ENCODE measurements around the gene NEU4.
A peak's percentile ranks its signal among the peaks of the same experiment; 100 is the strongest.
"Not testable (repeated sequence)": the region's sequence is repeated elsewhere in the genome, so short reads cannot be mapped to it uniquely, and the experiment has no call there.

The NEU4 gene

DNA sequence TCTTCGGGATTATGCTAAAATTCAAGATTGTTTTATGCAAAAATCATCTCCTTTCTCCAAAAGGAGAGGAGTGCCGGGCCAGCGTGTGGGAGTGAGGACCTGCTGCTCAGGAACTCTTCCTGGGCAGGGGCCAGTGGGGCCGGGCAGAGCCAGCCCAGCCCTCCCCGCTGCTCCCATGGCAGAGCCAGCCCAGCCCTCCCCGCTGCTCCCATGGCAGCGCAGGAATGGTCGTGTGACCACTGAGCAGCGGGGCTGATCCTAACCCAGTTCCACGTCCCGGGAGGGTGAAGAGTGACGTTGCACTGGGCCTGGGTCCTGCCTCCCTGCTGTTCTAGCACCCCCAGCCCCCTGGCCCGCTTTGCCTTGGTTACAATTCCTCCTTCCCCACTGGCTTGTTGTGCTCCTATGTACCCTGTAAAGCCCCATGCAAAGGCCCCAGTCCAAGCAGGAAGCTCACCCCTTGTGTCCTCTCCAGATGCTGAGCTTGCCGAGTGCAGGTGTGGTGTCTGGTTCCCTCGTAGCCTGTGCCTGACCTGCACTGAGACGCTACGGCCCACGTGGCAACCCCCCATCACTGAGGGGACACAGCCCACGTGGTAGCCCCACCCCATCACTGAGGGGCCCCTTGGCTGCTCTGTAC is 11.4 kb upstream of the NEU4 start:
- no peak overlapping the region for H3K4me3 ChIP-seq (ENCODE audit: low read length)
- no peaks in the 10 kb centered on the region for H3K4me1 ChIP-seq (ENCODE audit: control insufficient read depth, insufficient read depth, low read length)
- H3K9ac ChIP-seq (ENCODE audit: low read length) = no peak overlapping the region
- peaks cover 7% of the 10 kb centered on the region for H3K27me3 ChIP-seq (ENCODE audit: control insufficient read depth, insufficient read depth, low read length)
- H3K36me3 ChIP-seq (ENCODE audit: control insufficient read depth, insufficient read depth, low read length) = no peaks in the 10 kb centered on the region
- H3K9me3 ChIP-seq (ENCODE audit: control insufficient read depth, low read length) = no peaks in the 10 kb centered on the region

DNA sequence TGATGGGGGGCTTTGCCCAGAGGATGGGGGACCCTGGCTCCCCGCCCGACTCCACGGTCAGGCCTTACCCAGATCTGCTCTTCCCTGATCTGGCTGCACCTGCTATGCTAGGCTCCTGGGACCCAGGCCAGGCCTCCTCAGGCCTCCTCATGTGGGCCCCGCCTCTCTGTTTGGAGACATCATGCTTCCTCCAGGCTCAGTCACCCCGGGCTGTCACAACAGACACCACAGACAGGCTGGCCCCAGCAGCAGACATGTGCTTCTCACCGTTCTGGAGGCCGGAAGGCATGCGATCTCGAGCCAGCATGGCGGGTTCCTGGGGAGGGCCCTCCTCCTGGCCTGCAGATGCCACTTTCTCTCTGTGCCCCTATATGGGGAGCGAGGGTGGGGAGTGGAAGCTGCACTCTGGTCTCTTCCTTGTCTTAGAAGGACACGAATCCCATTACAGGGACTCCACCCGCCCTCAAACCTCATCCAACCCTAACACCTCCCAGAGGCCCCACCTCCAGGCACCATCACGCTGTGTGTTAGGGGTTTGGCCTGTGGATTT is 10.8 kb upstream of the NEU4 start:
- Histone ChIP-seq H3K9ac (ENCODE audit: low read length) (no peak overlapping the region), H3K4me1 (ENCODE audit: control insufficient read depth, insufficient read depth, low read length) (peaks cover 3% of the 10 kb centered on the region), H3K36me3 (ENCODE audit: control insufficient read depth, insufficient read depth, low read length) (no peaks in the 10 kb centered on the region), H3K27me3 (ENCODE audit: control insufficient read depth, insufficient read depth, low read length) (peaks cover 12% of the 10 kb centered on the region), H3K9me3 (ENCODE audit: control insufficient read depth, low read length) (no peaks in the 10 kb centered on the region), H3K4me3 (ENCODE audit: low read length) (no peak overlapping the region)

GRCh38 chr2:241798631-241799521 is 10.1 kb upstream of the NEU4 start:
- H3K4me3 ChIP-seq (ENCODE audit: low read length) = no peak overlapping the region
- peaks cover 20% of the 10 kb centered on the region for H3K27me3 ChIP-seq (ENCODE audit: control insufficient read depth, insufficient read depth, low read length)
- no peaks in the 10 kb centered on the region for H3K36me3 ChIP-seq (ENCODE audit: control insufficient read depth, insufficient read depth, low read length)
- no peaks in the 10 kb centered on the region for H3K9me3 ChIP-seq (ENCODE audit: control insufficient read depth, low read length)
- no peak overlapping the region for H3K9ac ChIP-seq (ENCODE audit: low read length)
- peaks cover 6% of the 10 kb centered on the region for H3K4me1 ChIP-seq (ENCODE audit: control insufficient read depth, insufficient read depth, low read length)

DNA sequence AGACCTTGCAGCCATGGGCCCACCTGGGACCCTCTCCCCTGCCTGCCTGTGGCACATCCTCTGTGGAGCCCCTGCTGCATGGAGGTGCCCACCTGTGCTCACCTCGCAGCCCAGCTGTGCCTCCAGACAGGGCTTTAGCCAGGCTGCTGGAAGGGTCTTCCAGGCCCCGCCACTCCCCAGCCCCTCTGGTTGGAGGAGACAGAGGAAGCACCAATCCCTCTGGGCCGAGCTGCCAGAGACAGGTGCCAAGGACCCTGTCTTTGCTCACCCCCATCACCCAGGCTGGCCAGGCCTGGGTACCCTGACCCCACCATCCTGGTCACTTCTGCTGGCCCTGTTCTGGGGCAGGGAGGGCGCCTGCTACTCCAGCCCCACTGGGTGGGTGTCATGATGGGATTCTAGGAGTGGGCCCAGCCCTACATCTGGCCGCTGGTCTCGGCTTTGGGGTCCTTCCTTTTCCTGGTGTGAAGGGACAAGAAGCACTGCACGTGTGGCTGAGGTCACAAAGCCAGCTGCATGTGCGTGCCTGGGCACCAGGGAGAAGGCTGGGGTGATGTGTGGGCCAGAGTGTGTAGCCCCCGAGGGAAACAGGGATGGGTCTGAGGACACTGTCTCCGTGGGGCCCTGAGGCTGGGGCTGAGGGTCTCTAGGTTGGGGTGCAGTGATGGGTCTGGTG is 9.3 kb upstream of the NEU4 start:
- Histone ChIP-seq H3K9me3 (ENCODE audit: control insufficient read depth, low read length) (no peaks in the 10 kb centered on the region), H3K27me3 (ENCODE audit: control insufficient read depth, insufficient read depth, low read length) (peaks cover 27% of the 10 kb centered on the region), H3K36me3 (ENCODE audit: control insufficient read depth, insufficient read depth, low read length) (no peaks in the 10 kb centered on the region), H3K9ac (ENCODE audit: low read length) (no peak overlapping the region), H3K4me3 (ENCODE audit: low read length) (no peak overlapping the region), H3K4me1 (ENCODE audit: control insufficient read depth, insufficient read depth, low read length) (peaks cover 14% of the 10 kb centered on the region)

GRCh38 chr2:241800198-241800903 is 8.6 kb upstream of the NEU4 start:
- H3K4me1 ChIP-seq (ENCODE audit: control insufficient read depth, insufficient read depth, low read length) = peaks cover 16% of the 10 kb centered on the region
- H3K36me3 ChIP-seq (ENCODE audit: control insufficient read depth, insufficient read depth, low read length); H3K9me3 ChIP-seq (ENCODE audit: control insufficient read depth, low read length); H3K9ac ChIP-seq (ENCODE audit: low read length); H3K4me3 ChIP-seq (ENCODE audit: low read length): not testable (repeated sequence)
- peaks cover 31% of the 10 kb centered on the region for H3K27me3 ChIP-seq (ENCODE audit: control insufficient read depth, insufficient read depth, low read length)

GRCh38 chr2:241801611-241802420 is 7.2 kb upstream of the NEU4 start:
- H3K4me1 ChIP-seq (ENCODE audit: control insufficient read depth, insufficient read depth, low read length) = peaks cover 16% of the 10 kb centered on the region
- no peaks in the 10 kb centered on the region for H3K9me3 ChIP-seq (ENCODE audit: control insufficient read depth, low read length)
- peaks cover 31% of the 10 kb centered on the region for H3K27me3 ChIP-seq (ENCODE audit: control insufficient read depth, insufficient read depth, low read length)
- H3K36me3 ChIP-seq (ENCODE audit: control insufficient read depth, insufficient read depth, low read length) = no peaks in the 10 kb centered on the region
- no peak overlapping the region for H3K9ac ChIP-seq (ENCODE audit: low read length)
- no peak overlapping the region for H3K4me3 ChIP-seq (ENCODE audit: low read length)

DNA sequence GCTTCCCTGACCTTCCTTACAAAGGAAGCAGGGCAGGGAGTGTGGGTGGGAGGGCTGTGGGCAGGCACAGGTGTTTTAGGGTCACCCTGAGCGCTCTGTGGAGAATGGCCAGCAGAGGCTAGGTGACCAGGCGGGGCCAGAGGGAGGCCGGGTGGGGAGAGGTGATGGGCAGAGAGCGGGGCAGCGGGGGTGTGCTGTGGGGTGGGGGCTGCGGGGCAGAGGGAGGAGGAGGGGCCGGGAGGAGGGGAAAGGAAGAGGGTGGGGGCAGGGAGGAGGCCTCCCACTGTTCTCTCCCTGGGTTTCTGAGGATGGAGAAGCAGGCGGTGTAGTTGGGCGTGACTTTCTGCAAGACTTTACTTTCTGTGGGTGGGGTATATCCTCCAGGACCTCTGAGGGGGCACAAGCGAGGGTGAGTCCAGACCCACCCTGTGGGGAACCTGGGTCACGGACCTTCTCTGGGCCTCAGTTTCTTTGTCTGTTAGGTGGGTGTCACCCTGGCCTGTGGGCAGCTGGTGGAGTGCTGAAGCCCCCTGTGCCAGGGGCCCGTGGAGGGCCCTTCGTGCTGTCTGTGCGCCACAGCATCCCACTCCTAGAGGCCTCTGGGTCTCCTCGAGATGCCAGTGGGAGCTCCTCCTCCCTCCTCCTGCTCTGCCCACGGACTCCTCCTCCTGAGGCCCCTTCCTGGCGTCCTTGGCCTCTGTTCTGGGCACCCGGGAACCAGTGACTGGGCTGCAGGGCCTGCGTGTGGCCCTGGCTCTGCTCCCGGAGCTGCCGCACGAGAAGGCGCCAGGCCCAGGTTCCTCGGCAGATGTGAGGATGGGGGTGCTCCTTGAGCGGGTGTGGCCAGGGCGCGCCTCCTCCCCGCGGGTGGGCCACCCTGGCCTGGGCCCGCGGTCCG is 6.3 kb upstream of the NEU4 start:
- H3K36me3 ChIP-seq (ENCODE audit: control insufficient read depth, insufficient read depth, low read length) = no peaks in the 10 kb centered on the region
- peaks cover 31% of the 10 kb centered on the region for H3K27me3 ChIP-seq (ENCODE audit: control insufficient read depth, insufficient read depth, low read length)
- no peak overlapping the region for H3K4me3 ChIP-seq (ENCODE audit: low read length)
- H3K9me3 ChIP-seq (ENCODE audit: control insufficient read depth, low read length) = no peaks in the 10 kb centered on the region
- peaks cover 16% of the 10 kb centered on the region for H3K4me1 ChIP-seq (ENCODE audit: control insufficient read depth, insufficient read depth, low read length)
- H3K9ac ChIP-seq (ENCODE audit: low read length) = peak overlapping the region; percentile 43

GRCh38 chr2:241803387-241804325 is 5.3 kb upstream of the NEU4 start:
- Histone ChIP-seq H3K9me3 (ENCODE audit: control insufficient read depth, low read length) (no peaks in the 10 kb centered on the region), H3K4me1 (ENCODE audit: control insufficient read depth, insufficient read depth, low read length) (peaks cover 16% of the 10 kb centered on the region), H3K27me3 (ENCODE audit: control insufficient read depth, insufficient read depth, low read length) (peaks cover 31% of the 10 kb centered on the region), H3K4me3 (ENCODE audit: low read length) (peak overlapping the region; percentile 8), H3K36me3 (ENCODE audit: control insufficient read depth, insufficient read depth, low read length) (no peaks in the 10 kb centered on the region), H3K9ac (ENCODE audit: low read length) (peak overlapping the region; percentile 43)

DNA sequence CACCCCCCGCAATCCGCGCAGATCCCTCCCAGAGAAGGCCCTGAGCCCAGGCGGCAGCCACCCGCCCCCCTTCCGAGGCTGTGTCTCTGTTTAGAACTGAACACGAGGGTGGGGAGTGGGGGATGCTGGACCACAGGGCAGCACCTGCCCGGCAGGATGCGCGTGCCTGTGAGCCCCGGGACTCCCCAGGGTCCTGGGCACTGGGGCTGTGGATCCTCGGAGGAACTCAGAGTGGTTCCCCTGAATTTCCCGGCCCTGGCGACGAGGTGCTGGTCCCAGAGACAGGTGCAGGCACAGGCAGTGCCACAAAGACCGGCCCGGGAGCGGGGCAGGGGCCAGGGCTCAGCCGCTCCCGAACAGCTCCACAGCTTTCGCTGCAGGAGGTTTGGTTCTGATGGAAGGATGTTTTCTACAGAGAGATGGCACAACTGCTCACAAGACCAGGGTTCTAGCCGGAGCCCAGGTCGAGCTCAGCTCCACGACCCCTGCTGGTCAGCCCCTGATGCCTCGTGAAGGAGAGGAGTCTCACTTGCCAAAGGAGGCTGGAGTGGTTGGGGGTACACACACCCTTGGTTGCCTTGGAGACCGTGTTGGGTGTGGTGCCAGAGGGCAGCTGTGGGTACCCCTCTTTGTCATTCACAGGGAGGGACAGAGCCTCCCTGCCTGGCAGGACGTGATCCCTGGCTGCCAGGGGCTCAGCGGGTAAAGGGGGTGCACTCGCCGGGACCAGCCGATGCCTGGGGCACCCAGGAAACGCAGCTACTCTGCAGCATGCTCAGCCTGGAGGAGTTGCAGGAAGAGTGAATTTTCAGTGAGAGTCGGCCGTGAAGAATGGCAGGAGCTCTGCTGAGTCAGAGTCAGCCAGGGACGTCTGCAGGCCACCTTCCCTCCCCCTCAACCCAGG is 4.4 kb upstream of the NEU4 start:
- H3K36me3 ChIP-seq (ENCODE audit: control insufficient read depth, insufficient read depth, low read length) = no peaks in the 10 kb centered on the region
- H3K4me1 ChIP-seq (ENCODE audit: control insufficient read depth, insufficient read depth, low read length) = peaks cover 16% of the 10 kb centered on the region
- no peak overlapping the region for H3K4me3 ChIP-seq (ENCODE audit: low read length)
- peak overlapping the region; percentile 34 for H3K9ac ChIP-seq (ENCODE audit: low read length)
- H3K9me3 ChIP-seq (ENCODE audit: control insufficient read depth, low read length) = no peaks in the 10 kb centered on the region
- peaks cover 31% of the 10 kb centered on the region for H3K27me3 ChIP-seq (ENCODE audit: control insufficient read depth, insufficient read depth, low read length)
